Measurements from ENCODE around the gene C17orf58.

DNA sequence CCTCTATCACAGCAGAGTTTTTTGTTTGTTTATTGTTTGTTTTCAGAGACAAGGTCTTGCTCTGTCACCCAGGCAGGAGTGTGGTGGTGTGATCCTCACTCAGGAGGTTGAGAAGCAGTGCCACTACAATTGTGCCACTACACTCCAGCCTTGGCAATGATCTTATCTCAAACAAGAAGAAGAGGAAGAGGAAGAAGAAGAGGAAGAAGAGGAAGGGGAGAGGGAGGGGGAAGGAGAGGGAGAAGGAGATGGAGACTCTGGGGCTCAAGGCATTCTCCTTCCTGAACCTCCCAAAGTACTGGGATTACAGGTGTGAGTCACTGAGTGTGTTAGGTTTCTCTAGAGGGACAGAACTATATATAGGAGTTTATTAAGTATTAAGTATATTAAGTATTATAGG, 17.1 kb upstream of the C17orf58 start:
- TF ChIP-seq POLR2A (IDR thresholded peaks at IDR 0.05) = no peak
- TF ChIP-seq CTCF (IDR thresholded peaks at IDR 0.05) = no peak

Measured in uterus (tissue), 2 donors.